ENCODE results near the gene CENPQ.

Gene CENPQ

DNA sequence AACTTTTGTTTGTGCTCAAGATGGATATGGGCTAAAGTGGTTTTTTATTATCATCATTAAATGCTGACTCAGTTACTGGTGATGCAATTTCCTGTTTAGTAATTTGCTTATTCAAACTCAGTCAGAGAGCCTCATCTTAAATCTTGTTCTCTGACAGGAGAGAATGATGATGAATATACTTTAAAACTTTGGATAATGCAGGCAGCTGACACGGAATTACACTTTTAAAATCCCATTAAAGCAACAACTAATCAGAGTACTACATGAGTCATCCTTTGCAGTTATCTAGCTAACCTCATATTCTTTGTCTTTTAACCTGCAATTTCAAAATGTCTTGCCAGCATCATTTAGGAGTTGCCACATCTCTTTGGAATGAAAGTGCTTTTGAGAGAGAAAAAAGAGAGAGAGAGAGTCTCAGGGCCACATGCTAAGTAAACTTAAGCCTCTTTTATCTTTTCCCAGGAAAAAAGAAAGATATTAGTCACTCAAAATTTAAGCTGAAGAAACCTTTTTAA lies 78.1 kb downstream of the CENPQ start:
- H3K9me3 ChIP-seq (ENCODE audit: control insufficient read depth, insufficient read depth, low read length) = no peaks in the 10 kb centered on the region
- no peaks in the 10 kb centered on the region for H3K27me3 ChIP-seq (ENCODE audit: control insufficient read depth, insufficient read depth, low read length)
- no peaks in the 10 kb centered on the region for H3K36me3 ChIP-seq (ENCODE audit: control insufficient read depth, insufficient read depth, low read length)
- peak overlapping the region; percentile 60 for H3K27ac ChIP-seq (ENCODE audit: low read depth, low read length)
- no peak overlapping the region for H3K4me3 ChIP-seq (ENCODE audit: low read depth, low read length)
- peaks cover 7% of the 10 kb centered on the region; the same call in 1 of the 2 replicates for H3K4me1 ChIP-seq (ENCODE audit: control insufficient read depth, insufficient read depth, low read length)
- no peak overlapping the region for H3K9ac ChIP-seq (ENCODE audit: low read depth, low read length)

DNA sequence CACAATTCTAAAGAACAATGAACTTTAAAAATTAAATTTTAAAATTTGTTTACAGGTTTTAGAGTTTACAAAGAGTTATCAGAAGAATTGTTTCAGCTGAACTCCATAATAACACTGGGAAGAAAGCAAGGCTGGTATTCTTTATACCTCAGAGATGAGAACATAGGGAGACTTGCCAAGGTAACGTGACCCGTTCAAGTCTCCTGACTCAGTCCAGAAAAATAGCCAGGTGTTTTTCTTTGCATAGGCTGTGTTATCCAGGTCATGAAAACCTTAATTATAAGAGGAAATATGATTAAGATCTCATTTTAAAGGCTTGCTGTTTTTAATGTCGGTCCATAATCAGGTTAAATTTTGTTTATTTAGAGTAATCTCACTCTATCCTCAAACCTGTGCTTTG lies 78.8 kb downstream of the CENPQ start:
- H3K36me3 ChIP-seq (ENCODE audit: control insufficient read depth, insufficient read depth, low read length) = no peaks in the 10 kb centered on the region
- H3K4me1 ChIP-seq (ENCODE audit: control insufficient read depth, insufficient read depth, low read length) = peaks cover 7% of the 10 kb centered on the region; the same call in 1 of the 2 replicates
- H3K9ac ChIP-seq (ENCODE audit: low read depth, low read length) = no peak overlapping the region
- H3K27me3 ChIP-seq (ENCODE audit: control insufficient read depth, insufficient read depth, low read length) = no peaks in the 10 kb centered on the region
- no peaks in the 10 kb centered on the region for H3K9me3 ChIP-seq (ENCODE audit: control insufficient read depth, insufficient read depth, low read length)
- H3K4me3 ChIP-seq (ENCODE audit: low read depth, low read length) = no peak overlapping the region
- H3K27ac ChIP-seq (ENCODE audit: low read depth, low read length) = no peak overlapping the region
